Smooth muscle cell (in vitro differentiated cells): ENCODE measurements around the gene HSDL1. TPM values are rescaled to one million over a fixed set of nuclear protein-coding genes. Genes with fewer than 3 reads are reported as not detected.

Experiments
- DNase-seq: peaks from one replicate; lab custom pipeline; 2025; ENCODE audit not compliant: unreplicated experiment; lab: John Stamatoyannopoulos, UW
- H2AFZ ChIP-seq: fragments of 200-600 bp; sonication (generic); 2 replicates; pipeline ENCODE4 v1.6.0; 2016; ENCODE audit warnings: antibody characterized with exemption, low read depth, mild to moderate bottlenecking
- H3F3A ChIP-seq: fragments of 200-600 bp; sonication (generic); 2 replicates; pipeline ENCODE4 v1.6.0; 2017; ENCODE audit warnings: antibody characterized with exemption, low read depth
- H3K27ac ChIP-seq: fragments of 200-600 bp; sonication (generic); 2 replicates; pipeline ENCODE4 v1.5.1; 2016; ENCODE audit warnings: low read depth, mild to moderate bottlenecking
- H3K27me3 ChIP-seq: fragments of 200-600 bp; sonication (generic); 2 replicates; pipeline ENCODE4 v1.6.1; 2016; ENCODE audit warnings: low read depth, mild to moderate bottlenecking
- H3K36me3 ChIP-seq: fragments of 200-600 bp; sonication (generic); 2 replicates; pipeline ENCODE4 v1.5.1; 2016; ENCODE audit warnings: low read depth
- H3K4me1 ChIP-seq: fragments of 200-600 bp; sonication (generic); 2 replicates; pipeline ENCODE4 v1.5.1; 2016; ENCODE audit warnings: low read depth
- H3K4me2 ChIP-seq: fragments of 200-600 bp; sonication (generic); 2 replicates; pipeline ENCODE4 v1.6.0; 2016; ENCODE audit warnings: mild to moderate bottlenecking
- H3K4me3 ChIP-seq: fragments of 200-600 bp; sonication (generic); 2 replicates; pipeline ENCODE4 v1.5.1; 2016; ENCODE audit warnings: mild to moderate bottlenecking
- H3K79me2 ChIP-seq: fragments of 200-600 bp; sonication (generic); 2 replicates; pipeline ENCODE4 v1.6.0; 2016; ENCODE audit warnings: low read depth, mild to moderate bottlenecking
- H3K9ac ChIP-seq: fragments of 200-600 bp; sonication (generic); 2 replicates; pipeline ENCODE4 v1.6.0; 2016; ENCODE audit warnings: low read depth
- H3K9me3 ChIP-seq: fragments of 200-600 bp; sonication (generic); replicated peaks from 2 replicates; pipeline ENCODE4 v1.5.1; 2016; ENCODE audit warnings: low read depth
- H4K20me1 ChIP-seq: fragments of 200-600 bp; sonication (generic); 2 replicates; pipeline ENCODE4 v1.6.0; 2016; ENCODE audit warnings: low read depth
- CTCF ChIP-seq: fragments of 200-600 bp; sonication (generic); IDR thresholded peaks from 2 replicates; pipeline ENCODE4 v1.5.1; 2017; ENCODE audit warnings: borderline replicate concordance, mild to moderate bottlenecking, antibody characterized with exemption; ENCODE audit not compliant: insufficient read depth, poor library complexity, severe bottlenecking
- WGBS: methylation state at CpG from one replicate; pipeline ENCODE4 v1.1.7; 2016; ENCODE audit warnings: low lambda C conversion rate; 5-methylcytosine and 5-hydroxymethylcytosine counted together
- polyA plus RNA-seq: library from polyadenylated mRNA; unstranded; fragments of >200 nt; fragmentation: Nextera tagmentation; extraction: Ambion mirVana; gene quantifications from 2 replicates; pipeline ENCODE4 v1.2.1, GENCODE V29; 2016
- total RNA-seq: library from RNA; depleted of rRNA; stranded (reverse); fragments of >200 nt; gene quantifications from 2 replicates; pipeline ENCODE4 v1.2.3, GENCODE V29; 2014

HSDL1 gene
- total and polyA plus RNA-seq, 2 experiments from 2014 or later = 15.4 to 27.3 TPM

- Histone ChIP-seq H3K9me3 (no peaks in the 10 kb centered on the region), H3K9ac (no peak overlapping the region), H4K20me1 (peaks cover 17% of the 10 kb centered on the region), H3K4me3 (no peak overlapping the region), H3K36me3 (peaks cover 6% of the 10 kb centered on the region), H3F3A (no peaks in the 10 kb centered on the region), H2AFZ (no peak overlapping the region), H3K27ac (no peak overlapping the region), H3K79me2 (no peaks in the 10 kb centered on the region), H3K4me1 (no peaks in the 10 kb centered on the region), H3K27me3 (no peaks in the 10 kb centered on the region), H3K4me2 (no peak overlapping the region)
- no peak for DNase-seq
- WGBS = 98% methylated on average over 4 of the region's 4 CpGs
- no peak for TF ChIP-seq CTCF
Observed at GRCh38 chr16:84093879-84094270, 51.1 kb downstream of the HSDL1 start.

GRCh38 chr16:84093120-84093878 is 51.7 kb downstream of the HSDL1 start:
- 91% methylated on average over 16 of the region's 16 CpGs for WGBS
- H3K4me2 ChIP-seq = no peak overlapping the region
- no peak overlapping the region for H2AFZ ChIP-seq
- H3K27me3 ChIP-seq = no peaks in the 10 kb centered on the region
- H3F3A ChIP-seq = no peaks in the 10 kb centered on the region
- no peak overlapping the region for H3K4me3 ChIP-seq
- no peaks in the 10 kb centered on the region for H3K9me3 ChIP-seq
- no peak for DNase-seq
- H3K36me3 ChIP-seq = peaks cover 6% of the 10 kb centered on the region
- peaks cover 15% of the 10 kb centered on the region for H4K20me1 ChIP-seq
- no peak for TF ChIP-seq CTCF
- H3K27ac ChIP-seq = no peak overlapping the region
- no peak overlapping the region for H3K9ac ChIP-seq
- H3K4me1 ChIP-seq = no peaks in the 10 kb centered on the region
- H3K79me2 ChIP-seq = no peaks in the 10 kb centered on the region

- DNase-seq = no peak
- no peak for TF ChIP-seq CTCF
Observed at GRCh38 chr16:84091460-84091859, 53.5 kb downstream of the HSDL1 start.

GRCh38 chr16:84090211-84090610 is 54.8 kb downstream of the HSDL1 start:
- WGBS = 97% methylated on average over 9 of the region's 9 CpGs
- no peak for TF ChIP-seq CTCF
- no peaks in the 10 kb centered on the region for H3K27me3 ChIP-seq

More at GRCh38 chr16:84091460-84091859, 53.5 kb downstream of the HSDL1 start:
- H3K27ac ChIP-seq = no peak overlapping the region
- H3F3A ChIP-seq = no peaks in the 10 kb centered on the region
- H3K4me2 ChIP-seq = no peak overlapping the region
- WGBS = 93% methylated on average over 10 of the region's 10 CpGs
- H3K9me3 ChIP-seq = no peaks in the 10 kb centered on the region
- H3K9ac ChIP-seq = no peak overlapping the region
- H2AFZ ChIP-seq = no peak overlapping the region
- H3K79me2 ChIP-seq = no peaks in the 10 kb centered on the region
- no peak overlapping the region for H3K4me3 ChIP-seq
- H3K36me3 ChIP-seq = no peaks in the 10 kb centered on the region
- H3K4me1 ChIP-seq = no peaks in the 10 kb centered on the region
- peaks cover 4% of the 10 kb centered on the region for H4K20me1 ChIP-seq
- H3K27me3 ChIP-seq = no peaks in the 10 kb centered on the region

More at GRCh38 chr16:84090211-84090610, 54.8 kb downstream of the HSDL1 start:
- Histone ChIP-seq H3K27ac (no peak overlapping the region), H3K9me3 (no peaks in the 10 kb centered on the region), H3K4me2 (no peak overlapping the region), H3K36me3 (no peaks in the 10 kb centered on the region), H3F3A (no peaks in the 10 kb centered on the region), H3K79me2 (no peaks in the 10 kb centered on the region), H4K20me1 (peaks cover under 1% of the 10 kb centered on the region), H3K4me3 (no peak overlapping the region), H3K9ac (no peak overlapping the region), H2AFZ (no peak overlapping the region), H3K4me1 (no peaks in the 10 kb centered on the region)
- DNase-seq = no peak
